ENCODE measurements around the gene ZBTB21. TPM values are rescaled to one million over a fixed set of nuclear protein-coding genes. Genes with fewer than 3 reads are reported as not detected.

Gene ZBTB21
- total RNA-seq, 1 donor from 2014 or later = 17.8 TPM

- Histone ChIP-seq H3K4me1 (peaks cover 6% of the 10 kb centered on the region), H3K36me3 (no peaks in the 10 kb centered on the region), H3K27me3 (no peaks in the 10 kb centered on the region), H3K27ac (no peak overlapping the region), H3K4me3 (no peak overlapping the region), H3K9me3 (no peaks in the 10 kb centered on the region)
- TF ChIP-seq CTCF (IDR thresholded peaks at IDR 0.05) = no peak
- intact Hi-C loops (cut with DNase I) = no loop called here
- no peak for ATAC-seq
- no peak for DNase-seq
These were observed 37.5 kb downstream of the ZBTB21 start for GRCh38 chr21:41972511-41973205.

DNA sequence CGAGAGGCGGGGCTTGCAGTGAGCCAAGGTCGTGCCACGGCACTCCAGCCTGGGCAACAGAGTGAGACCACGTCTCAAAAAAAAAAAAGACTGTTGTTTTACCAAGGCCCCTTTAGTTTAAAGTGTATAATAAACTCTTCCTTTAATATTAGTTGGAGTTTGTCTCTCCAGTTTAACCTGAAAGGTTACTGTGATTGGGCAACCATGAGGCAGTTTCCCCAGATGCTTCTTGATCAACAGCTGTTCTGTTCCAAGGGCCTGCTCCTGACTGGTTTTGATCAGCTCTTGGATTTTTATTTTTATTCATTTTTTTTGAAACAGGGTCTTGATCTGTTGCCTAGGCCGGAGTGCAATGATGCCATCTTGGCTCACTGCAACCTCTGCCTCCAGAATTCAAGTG is 38.3 kb downstream of the ZBTB21 start:
- Histone ChIP-seq H3K4me3 (no peak overlapping the region), H3K27ac (no peak overlapping the region), H3K36me3 (no peaks in the 10 kb centered on the region), H3K4me1 (peaks cover 6% of the 10 kb centered on the region), H3K27me3 (no peaks in the 10 kb centered on the region), H3K9me3 (no peaks in the 10 kb centered on the region)
- no peak for TF ChIP-seq CTCF (IDR thresholded peaks at IDR 0.05)
- no peak for ATAC-seq
- no peak for DNase-seq
- intact Hi-C loops (cut with DNase I) = no loop called here

- ATAC-seq (no peak), DNase-seq (no peak)
- Histone ChIP-seq H3K36me3 (no peaks in the 10 kb centered on the region), H3K27me3 (no peaks in the 10 kb centered on the region), H3K4me1 (peaks cover 6% of the 10 kb centered on the region), H3K27ac (no peak overlapping the region), H3K9me3 (no peaks in the 10 kb centered on the region), H3K4me3 (no peak overlapping the region)
- no peak for TF ChIP-seq CTCF (IDR thresholded peaks at IDR 0.05)
- intact Hi-C loops (cut with DNase I) = no loop called here
These were observed 39.2 kb downstream of the ZBTB21 start for GRCh38 chr21:41970751-41971653.

DNA sequence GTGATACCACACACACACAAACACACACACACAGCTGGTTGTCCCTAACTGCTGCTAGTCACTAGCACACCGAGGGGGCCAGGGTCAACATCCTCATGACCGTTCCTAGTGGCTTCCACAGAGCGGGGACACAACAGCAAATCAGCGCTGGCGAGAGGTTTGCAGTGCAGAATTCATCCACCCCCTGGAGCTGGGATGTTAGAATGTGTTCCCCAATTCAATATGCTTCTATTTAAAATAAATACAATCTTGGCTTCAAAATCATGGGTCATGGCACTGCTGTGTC is 40.1 kb downstream of the ZBTB21 start:
- Histone ChIP-seq H3K9me3 (no peaks in the 10 kb centered on the region), H3K36me3 (no peaks in the 10 kb centered on the region), H3K4me3 (no peak overlapping the region), H3K27me3 (no peaks in the 10 kb centered on the region), H3K27ac (no peak overlapping the region), H3K4me1 (peaks cover 6% of the 10 kb centered on the region)
- ATAC-seq (no peak), DNase-seq (no peak)
- intact Hi-C loops (cut with DNase I) = no loop called here
- no peak for TF ChIP-seq CTCF (IDR thresholded peaks at IDR 0.05)

DNA sequence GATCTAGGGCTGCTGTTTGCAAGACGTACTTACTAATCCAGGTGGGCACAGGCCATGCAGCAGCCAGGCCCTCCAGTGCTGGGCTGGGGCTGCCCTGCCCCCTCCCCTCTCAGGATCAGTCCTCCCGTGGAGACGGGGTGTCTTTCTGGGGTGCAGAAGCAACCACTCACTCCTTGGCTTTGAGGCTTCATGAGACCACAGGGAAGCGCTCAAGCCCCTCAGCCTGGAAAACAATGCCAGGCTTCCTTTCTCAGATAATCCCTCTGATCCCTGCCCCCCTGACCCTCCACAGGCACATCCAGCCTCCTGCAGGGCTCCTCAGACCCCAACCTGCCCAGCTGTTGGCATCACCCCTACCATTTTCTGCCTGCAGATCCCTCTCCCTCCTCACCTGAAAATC is 42.5 kb downstream of the ZBTB21 start:
- TF ChIP-seq CTCF (IDR thresholded peaks at IDR 0.05) = no peak
- H3K27ac ChIP-seq = no peak overlapping the region
- no peaks in the 10 kb centered on the region for H3K27me3 ChIP-seq

More for the DNA sequence above, 42.5 kb downstream of the ZBTB21 start:
- DNase-seq = no peak
- intact Hi-C loops (cut with DNase I) = no loop called here
- Histone ChIP-seq H3K4me1 (no peaks in the 10 kb centered on the region), H3K9me3 (no peaks in the 10 kb centered on the region), H3K4me3 (no peak overlapping the region), H3K36me3 (no peaks in the 10 kb centered on the region)
- no peak for ATAC-seq

Data from upper lobe of right lung (tissue), 1 donor.